ENCODE data around the gene DOK5. TPM values are rescaled to one million over a fixed set of nuclear protein-coding genes. Genes with fewer than 3 reads are reported as not detected.

Gene DOK5
- total RNA-seq, 1 donor from 2014 or later = 0.69 TPM

DNA sequence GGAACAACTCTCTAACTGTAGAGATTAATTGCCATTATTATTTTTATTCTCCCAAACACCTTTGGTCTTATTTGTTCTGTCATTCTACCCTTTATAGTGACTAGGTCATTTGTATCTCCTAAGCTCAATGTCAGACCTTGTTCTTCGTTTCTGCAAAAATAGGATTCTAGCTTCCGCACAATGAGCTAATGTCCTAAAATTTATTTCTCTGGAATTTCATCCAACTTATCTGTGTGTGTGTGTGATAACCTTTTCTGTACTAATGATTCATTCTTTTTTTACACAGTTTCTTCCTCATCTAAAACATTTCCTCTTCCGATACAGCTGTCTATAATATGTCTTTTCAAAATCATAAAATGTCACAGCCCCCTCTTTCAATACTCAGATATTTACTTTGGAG, 84.5 kb downstream of the DOK5 start:
- ATAC-seq = no peak
- H3K27ac ChIP-seq = no peak overlapping the region
- no peaks in the 10 kb centered on the region for H3K36me3 ChIP-seq
- no peak for TF ChIP-seq CTCF (IDR thresholded peaks at IDR 0.05)
- no peaks in the 10 kb centered on the region for H3K4me1 ChIP-seq
- H3K4me3 ChIP-seq = no peak overlapping the region
- H3K9me3 ChIP-seq = no peaks in the 10 kb centered on the region
- no peaks in the 10 kb centered on the region for H3K27me3 ChIP-seq
- no peak for DNase-seq
- intact Hi-C loops (cut with DNase I) = no loop called here

DNA sequence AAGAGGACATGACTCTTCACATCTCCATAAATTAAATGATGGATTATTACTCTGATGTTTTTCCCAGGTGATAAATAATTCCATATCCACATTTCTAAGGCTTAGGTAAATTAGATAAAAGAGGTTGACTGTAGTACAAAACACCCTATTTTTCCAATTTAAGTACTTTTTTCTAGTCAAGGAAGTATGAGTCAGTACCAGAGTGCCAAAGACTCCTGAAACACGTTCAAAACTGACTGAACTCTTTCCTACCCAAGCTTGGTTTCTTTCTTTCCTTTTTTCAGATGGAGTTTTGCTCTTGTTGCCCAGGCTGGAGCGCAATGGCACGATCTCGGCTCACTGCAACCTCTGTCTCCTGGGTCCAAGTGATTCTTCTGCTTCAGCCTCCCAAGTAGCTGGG, 85.0 kb downstream of the DOK5 start:
- Histone ChIP-seq H3K27me3 (no peaks in the 10 kb centered on the region), H3K27ac (no peak overlapping the region), H3K4me1 (no peaks in the 10 kb centered on the region), H3K4me3 (no peak overlapping the region), H3K36me3 (no peaks in the 10 kb centered on the region), H3K9me3 (no peaks in the 10 kb centered on the region)
- TF ChIP-seq CTCF (IDR thresholded peaks at IDR 0.05) = no peak
- no peak for ATAC-seq
- no peak for DNase-seq
- intact Hi-C loops (cut with DNase I) = no loop called here

GRCh38 chr20:54565255-54565654, 89.9 kb downstream of the DOK5 start:
- H3K36me3 ChIP-seq = no peaks in the 10 kb centered on the region
- no peak for ATAC-seq
- TF ChIP-seq CTCF (IDR thresholded peaks at IDR 0.05) = no peak
- no peak overlapping the region for H3K4me3 ChIP-seq
- no peaks in the 10 kb centered on the region for H3K27me3 ChIP-seq
- H3K27ac ChIP-seq = no peak overlapping the region
- intact Hi-C loops (cut with DNase I) = no loop called here
- H3K4me1 ChIP-seq = no peaks in the 10 kb centered on the region
- H3K9me3 ChIP-seq = no peaks in the 10 kb centered on the region
- DNase-seq = no peak

DNA sequence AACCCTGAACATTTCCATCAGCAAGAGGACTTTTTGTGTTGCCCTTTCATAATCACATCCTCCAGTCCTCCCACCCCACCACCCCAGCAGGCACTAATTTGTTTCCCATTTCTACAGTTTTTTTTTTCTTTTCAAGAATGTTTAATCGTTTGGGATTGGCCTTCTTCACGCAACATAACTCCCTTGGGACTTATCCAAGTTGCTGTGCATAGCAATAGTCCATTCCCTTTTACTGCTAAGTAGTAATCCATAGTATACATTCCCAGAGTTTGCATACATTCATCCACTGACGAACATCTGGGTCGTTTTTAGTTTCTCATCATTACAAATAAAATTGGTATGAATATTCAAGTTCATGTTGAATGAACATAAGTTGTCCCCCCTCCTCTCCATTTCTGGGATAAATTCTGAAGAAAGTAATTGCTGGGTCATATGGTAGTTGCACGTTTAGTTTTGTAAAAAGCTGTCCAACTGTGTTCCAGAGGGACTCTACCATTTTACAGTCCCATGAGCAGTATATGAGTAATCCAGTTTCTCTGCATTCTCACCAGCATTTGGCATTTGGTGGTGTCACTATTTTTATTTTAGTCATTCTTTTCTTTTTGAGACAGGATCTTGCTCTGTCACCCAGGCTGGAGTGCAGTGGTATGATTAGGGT, 90.8 kb downstream of the DOK5 start:
- H3K9me3 ChIP-seq = no peaks in the 10 kb centered on the region
- intact Hi-C loops (cut with DNase I) = no loop called here
- ATAC-seq (no peak), DNase-seq (no peak)
- no peak overlapping the region for H3K27ac ChIP-seq
- no peak overlapping the region for H3K4me3 ChIP-seq
- no peaks in the 10 kb centered on the region for H3K36me3 ChIP-seq
- no peak for TF ChIP-seq CTCF (IDR thresholded peaks at IDR 0.05)
- no peaks in the 10 kb centered on the region for H3K4me1 ChIP-seq
- no peaks in the 10 kb centered on the region for H3K27me3 ChIP-seq

GRCh38 chr20:54570561-54570960, 95.2 kb downstream of the DOK5 start:
- no peaks in the 10 kb centered on the region for H3K9me3 ChIP-seq

More at GRCh38 chr20:54570561-54570960, 95.2 kb downstream of the DOK5 start:
- intact Hi-C loops (cut with DNase I) = no loop called here
- ATAC-seq (no peak), DNase-seq (no peak)
- H3K4me3 ChIP-seq = no peak overlapping the region
- no peak for TF ChIP-seq CTCF (IDR thresholded peaks at IDR 0.05)
- H3K4me1 ChIP-seq = no peaks in the 10 kb centered on the region
- H3K36me3 ChIP-seq = no peaks in the 10 kb centered on the region
- no peak overlapping the region for H3K27ac ChIP-seq
- no peaks in the 10 kb centered on the region for H3K27me3 ChIP-seq

Measured in upper lobe of right lung (tissue), 1 donor.